CD4-positive, alpha-beta T cell treated with Interleukin-12 subunit alpha and Interleukin-12 subunit beta, for 1 hour (primary cell): Measurements from ENCODE around the gene TIMM50.

Experiments
- DNase-seq: peaks from one replicate; pipeline ENCODE4 v3.0.0-alpha.2; 2020

TIMM50 gene

GRCh38 chr19:39502640-39503417 is 22.2 kb downstream of the TIMM50 start:
- DNase-seq: peak; percentile 82

- no peak for DNase-seq
Measured at GRCh38 chr19:39506598-39506943, 25.9 kb downstream of the TIMM50 start.

- DNase-seq: peak; percentile 66
Measured at GRCh38 chr19:39506944-39507714, 26.5 kb downstream of the TIMM50 start.

- DNase-seq: no peak
Measured at GRCh38 chr19:39507715-39508364, 27.2 kb downstream of the TIMM50 start.

- no peak for DNase-seq
Measured at GRCh38 chr19:39508629-39509028, 28.0 kb downstream of the TIMM50 start.

- DNase-seq: no peak
Measured at GRCh38 chr19:39509233-39509632, 28.6 kb downstream of the TIMM50 start.

- DNase-seq: no peak
Measured at GRCh38 chr19:39512988-39513387, 32.4 kb downstream of the TIMM50 start.

- DNase-seq: peak; percentile 15
Measured at GRCh38 chr19:39514840-39515550, 34.4 kb downstream of the TIMM50 start, which contains the start of gene SELENOV. Gene SELENOV, plus strand, starts transcription at chr19:39515139. Its CDS starts 74 bp downstream, at chr19:39515213.

- DNase-seq: no peak
Measured at GRCh38 chr19:39515551-39516191, 35.0 kb downstream of the TIMM50 start.

GRCh38 chr19:39516270-39516669 is 35.6 kb downstream of the TIMM50 start:
- no peak for DNase-seq

- no peak for DNase-seq
Measured at GRCh38 chr19:39517432-39517831, 36.8 kb downstream of the TIMM50 start.

GRCh38 chr19:39518458-39518857 is 37.8 kb downstream of the TIMM50 start:
- no peak for DNase-seq

- no peak for DNase-seq
Measured at GRCh38 chr19:39518975-39519374, 38.3 kb downstream of the TIMM50 start.

- no peak for DNase-seq
Measured at GRCh38 chr19:39520541-39521484, 40.2 kb downstream of the TIMM50 start.

- no peak for DNase-seq
Measured at GRCh38 chr19:39524495-39524894, 43.9 kb downstream of the TIMM50 start.

- no peak for DNase-seq
Measured at GRCh38 chr19:39525205-39525604, 44.6 kb downstream of the TIMM50 start.

GRCh38 chr19:39531834-39532232 is 51.2 kb downstream of the TIMM50 start:
- DNase-seq: no peak

GRCh38 chr19:39532233-39533002 is 51.8 kb downstream of the TIMM50 start, which contains the start of gene EID2B:
Gene EID2B, minus strand, starts transcription at chr19:39532852. Its CDS starts 50 bp downstream, at chr19:39532802.
- peak; percentile 96 for DNase-seq

GRCh38 chr19:39533003-39533512 is 52.4 kb downstream of the TIMM50 start:
- no peak for DNase-seq

GRCh38 chr19:39533791-39534190 is 53.2 kb downstream of the TIMM50 start:
- no peak for DNase-seq
